ENCODE data around the gene RBBP8NL.

RBBP8NL gene

DNA sequence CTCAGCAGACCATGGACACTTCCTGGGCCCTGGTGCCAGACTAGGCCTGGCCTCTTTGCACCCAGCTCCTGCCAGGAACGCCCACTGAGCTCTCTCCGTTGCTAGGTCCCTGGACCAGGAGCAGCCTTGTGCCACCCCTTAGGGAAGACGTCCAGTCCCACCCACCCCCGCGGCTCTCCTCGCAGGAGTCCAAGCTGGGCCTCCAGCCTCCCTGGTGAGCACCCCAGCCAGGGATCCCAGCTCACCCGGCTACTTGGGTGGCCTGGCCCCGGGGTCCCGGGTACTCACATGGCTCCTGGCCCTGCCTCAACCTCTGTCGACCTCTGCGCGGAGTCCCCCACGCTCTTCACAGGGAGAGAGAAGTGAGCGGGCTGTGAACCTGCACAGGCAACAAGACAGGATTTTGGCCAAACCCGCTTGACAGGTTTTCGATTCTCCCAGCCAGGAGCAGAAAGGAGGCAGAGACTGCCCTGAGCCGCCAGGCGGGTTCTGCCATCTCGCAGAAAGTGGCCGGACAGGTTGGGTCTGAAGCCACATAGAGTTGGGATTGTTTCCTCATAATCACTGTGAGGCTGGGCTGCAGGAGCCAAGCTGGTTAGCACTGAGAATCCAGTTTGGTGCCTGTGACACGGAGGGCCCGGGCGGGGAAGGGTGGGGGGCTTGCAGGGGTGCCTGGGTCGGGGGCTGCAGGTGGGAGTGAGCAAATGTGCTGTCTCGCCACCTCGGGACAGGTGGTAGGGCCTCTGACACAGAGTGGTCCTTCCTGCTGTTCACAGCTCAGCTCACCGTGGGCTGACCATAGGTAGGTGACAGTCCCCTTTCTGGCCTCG, at the start of gene RBBP8NL:
Gene RBBP8NL (minus strand): TSS at position 368 of the 830 bp plus-strand sequence. CDS start 7,892 bp downstream, outside the sequence.
- no peak for DNase-seq (ENCODE audit: low read depth in 2 of 2)

DNA sequence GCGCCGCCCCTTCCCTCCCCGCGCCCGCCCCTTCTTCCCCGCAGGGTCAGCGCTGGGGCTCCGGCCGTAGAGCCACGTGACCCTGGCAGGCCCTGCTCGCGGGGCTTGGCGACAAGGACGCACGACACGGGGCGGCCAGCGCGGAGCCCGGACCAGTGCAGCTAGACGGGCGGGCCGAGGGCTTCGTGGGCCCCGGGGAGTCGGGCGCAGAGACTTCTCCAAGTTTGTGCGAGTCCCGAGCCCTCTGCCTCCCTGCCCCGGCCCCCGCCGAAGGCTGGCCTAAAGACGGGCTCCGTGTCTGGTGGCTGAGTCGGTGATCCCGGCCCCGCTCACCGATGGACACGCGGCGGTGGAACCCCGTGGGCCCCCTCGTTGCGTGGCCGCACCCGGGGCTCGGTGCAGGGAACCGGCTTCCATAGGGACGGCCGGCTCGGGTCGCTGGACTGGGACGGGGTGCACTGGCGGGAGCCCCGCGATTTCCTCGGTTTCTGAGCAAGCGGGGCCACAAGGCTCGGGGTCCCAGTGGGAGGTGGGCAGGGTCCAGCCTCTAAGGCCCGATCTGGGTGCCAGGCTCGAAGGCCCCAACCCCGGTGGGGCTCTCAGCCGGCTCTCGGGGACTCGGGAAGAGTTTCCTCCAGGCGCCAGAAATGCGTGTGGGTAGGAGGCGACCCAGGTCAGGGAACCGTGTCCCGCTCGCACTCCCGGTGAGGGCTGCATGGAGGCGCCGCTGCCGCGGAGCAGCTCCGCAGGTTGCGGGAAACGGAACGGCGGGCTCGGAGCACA, 48.9 kb upstream of the RBBP8NL start:
- no peak for DNase-seq (ENCODE audit: low read depth in 2 of 2)

- DNase-seq (ENCODE audit: low read depth in 2 of 2): no peak
These were observed 48.4 kb upstream of the RBBP8NL start, which contains the start of gene GATA5 for GRCh38 chr20:62475772-62476055. TSS of gene GATA5 (minus strand) at chr20:62475995. CDS start at chr20:62475521, 474 bp downstream.

DNA sequence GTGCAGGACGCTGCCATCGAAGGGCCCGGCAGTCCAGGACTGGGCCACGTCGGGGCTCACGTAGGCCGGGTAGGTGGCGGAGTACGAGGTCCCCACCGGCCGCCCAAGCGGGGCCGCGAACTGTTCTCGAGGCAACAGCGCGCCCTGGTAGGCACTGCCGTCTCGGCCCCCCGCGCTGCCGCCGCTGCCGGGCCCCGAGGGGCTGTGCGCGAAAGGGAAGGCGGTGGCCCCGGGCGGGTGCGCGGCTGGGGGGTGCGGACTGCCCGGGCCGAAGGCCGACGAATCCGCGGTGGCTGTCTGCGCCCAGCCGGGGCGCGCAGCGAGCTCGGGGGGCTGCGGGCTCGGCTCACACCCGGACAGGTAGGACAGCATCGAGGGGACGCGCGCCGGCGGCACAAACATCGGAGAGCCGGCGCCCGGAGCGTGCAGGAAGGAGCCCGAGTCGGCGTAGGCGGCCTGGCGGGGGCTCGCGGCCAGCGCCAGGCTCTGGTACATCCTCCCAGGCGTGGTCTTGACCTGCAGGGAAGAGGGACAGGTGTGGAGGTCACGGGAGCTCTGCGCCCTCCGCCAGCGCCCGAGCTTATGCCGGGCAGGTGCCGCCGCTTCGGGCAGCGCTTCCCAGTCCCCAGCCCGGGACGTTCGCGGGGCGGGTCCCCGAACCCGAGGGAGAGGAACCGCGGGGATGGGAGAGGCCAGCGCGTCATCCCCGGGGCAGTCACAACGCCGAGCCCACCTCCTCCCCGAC, 47.9 kb upstream of the RBBP8NL start:
- no peak for DNase-seq (ENCODE audit: low read depth in 2 of 2)

- DNase-seq (ENCODE audit: low read depth in 2 of 2): no peak
These were observed 47.3 kb upstream of the RBBP8NL start for GRCh38 chr20:62474604-62475026.

DNA sequence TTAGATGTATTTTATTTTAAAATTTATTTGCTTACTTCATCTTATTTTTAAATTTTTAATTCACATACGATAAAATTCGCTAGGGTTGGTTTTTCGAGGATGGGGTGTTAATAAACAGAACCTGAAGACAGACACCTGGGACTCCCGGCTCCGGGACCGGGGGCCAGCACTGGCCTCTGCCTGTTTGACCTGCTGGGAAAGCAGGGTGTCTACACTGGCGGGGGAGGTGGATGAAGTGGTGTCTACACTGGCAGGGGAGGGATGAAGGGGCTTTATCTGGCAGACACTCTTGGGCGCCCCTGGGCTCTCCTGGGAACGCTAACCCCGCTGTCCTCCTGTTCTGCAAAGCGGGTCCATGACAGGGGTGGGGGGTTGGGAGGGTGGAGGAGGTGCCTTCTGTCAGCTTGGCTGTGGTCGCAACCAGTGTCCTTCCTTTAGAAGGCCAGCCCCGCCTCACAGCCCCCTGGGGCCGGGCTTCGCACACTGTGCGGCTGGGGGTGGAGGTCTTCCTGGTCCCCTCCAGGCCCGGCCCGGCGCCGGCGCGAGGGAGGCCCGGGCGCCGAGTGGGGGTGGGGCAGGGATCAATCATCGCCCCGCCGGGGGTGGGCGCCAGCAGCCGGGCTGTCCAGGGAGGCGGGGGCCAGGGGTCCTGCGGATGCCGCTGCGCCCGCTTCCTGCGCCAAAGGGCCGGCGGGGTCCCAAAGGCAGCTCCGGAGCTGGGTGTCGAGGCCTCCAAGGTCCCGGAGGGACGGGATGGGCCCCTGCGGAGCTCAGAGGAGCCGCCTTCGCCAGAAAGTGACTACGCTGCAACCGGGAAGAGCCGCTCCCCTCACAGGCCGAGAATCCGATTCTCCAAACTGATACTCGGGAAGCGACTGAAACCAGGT, 46.6 kb upstream of the RBBP8NL start:
- no peak for DNase-seq (ENCODE audit: low read depth in 2 of 2)

GRCh38 chr20:62472941-62473585, 45.7 kb upstream of the RBBP8NL start:
- DNase-seq (ENCODE audit: low read depth in 2 of 2): no peak

GRCh38 chr20:62472138-62472940, 45.0 kb upstream of the RBBP8NL start:
- DNase-seq (ENCODE audit: low read depth in 2 of 2): no peak

GRCh38 chr20:62470459-62470858, 43.1 kb upstream of the RBBP8NL start:
- no peak for DNase-seq (ENCODE audit: low read depth in 2 of 2)

GRCh38 chr20:62470001-62470400, 42.7 kb upstream of the RBBP8NL start:
- DNase-seq (ENCODE audit: low read depth in 2 of 2): no peak

DNA sequence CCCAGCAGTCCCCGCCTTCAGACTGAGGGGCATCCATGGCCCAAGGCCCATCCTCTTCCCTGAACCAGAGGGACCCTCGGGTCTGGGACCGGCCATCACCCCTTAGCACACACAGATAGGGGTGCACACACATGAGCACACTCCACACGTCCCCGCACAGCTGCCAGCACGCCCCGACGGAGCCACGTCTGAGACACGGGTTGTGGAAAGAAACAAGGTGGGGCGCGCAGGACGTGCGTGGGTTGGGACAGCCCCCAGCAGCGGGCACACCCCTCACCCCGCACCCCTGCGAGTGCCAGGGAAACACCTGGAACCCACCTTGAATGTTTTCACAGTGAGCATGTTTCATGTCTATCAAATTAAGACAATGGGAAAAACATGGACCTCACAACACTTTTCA, 42.0 kb upstream of the RBBP8NL start:
- DNase-seq (ENCODE audit: low read depth in 2 of 2): no peak

DNA sequence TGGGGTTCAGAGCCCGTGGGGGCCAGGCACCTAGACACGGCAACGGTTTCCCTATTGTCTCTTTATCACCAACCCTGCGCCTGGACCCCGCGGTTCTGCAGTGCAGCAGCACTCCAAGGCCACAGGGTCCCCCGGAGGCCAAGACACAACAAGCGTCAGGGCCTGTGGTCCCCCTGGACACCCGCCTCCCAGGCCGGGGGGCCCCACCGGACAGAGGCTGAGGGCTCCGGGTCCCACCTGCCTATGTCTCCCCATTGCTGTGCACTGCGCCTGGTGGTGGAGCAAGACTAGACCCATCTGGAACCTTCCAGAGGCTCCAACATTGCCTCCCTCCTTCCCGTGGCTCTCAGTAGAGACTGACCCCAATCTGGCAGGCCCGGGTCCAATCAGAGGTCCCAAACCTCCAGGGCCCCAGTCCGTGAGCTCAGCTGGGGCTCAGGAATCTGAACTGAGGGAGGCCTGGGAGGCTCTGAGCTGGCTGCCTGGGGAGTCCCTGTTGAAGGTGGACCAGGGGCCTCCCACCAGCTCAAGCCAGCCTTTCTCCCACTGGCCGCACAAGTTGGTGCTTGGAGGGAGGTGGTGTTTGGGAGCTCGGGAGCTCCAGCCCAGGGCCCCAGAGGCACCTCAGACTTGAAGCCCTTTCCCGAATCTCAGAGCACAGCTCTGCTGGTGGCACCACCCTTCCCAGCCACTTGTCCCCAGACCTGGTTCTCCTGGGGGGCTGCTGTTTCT, 39.6 kb upstream of the RBBP8NL start:
- no peak for DNase-seq (ENCODE audit: low read depth in 2 of 2)

GRCh38 chr20:62466072-62466760, 38.9 kb upstream of the RBBP8NL start:
- no peak for DNase-seq (ENCODE audit: low read depth in 2 of 2)

- DNase-seq (ENCODE audit: low read depth in 2 of 2): no peak
These were observed 37.7 kb upstream of the RBBP8NL start for GRCh38 chr20:62464990-62465389.

DNA sequence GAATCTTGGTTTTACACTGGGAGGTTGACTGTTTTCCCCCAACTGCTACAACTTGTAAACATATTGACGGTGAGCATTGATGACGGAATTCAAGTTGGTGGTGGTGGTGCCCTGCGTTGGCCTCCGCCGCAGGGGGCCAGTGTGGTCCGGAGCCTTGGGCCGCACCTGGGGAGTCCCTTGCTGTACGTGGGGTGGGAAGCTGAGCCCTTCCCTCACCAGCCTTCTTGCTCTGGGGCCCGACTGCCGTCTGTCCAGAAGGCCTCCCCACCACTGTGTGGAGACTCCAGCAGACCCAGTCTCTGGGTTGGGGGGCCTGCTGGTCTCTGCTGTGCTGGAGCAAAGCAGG, 37.1 kb upstream of the RBBP8NL start:
- DNase-seq (ENCODE audit: low read depth in 2 of 2): no peak

- no peak for DNase-seq (ENCODE audit: low read depth in 2 of 2)
These were observed 36.5 kb upstream of the RBBP8NL start for GRCh38 chr20:62463651-62464424.

- DNase-seq (ENCODE audit: low read depth in 2 of 2): no peak
These were observed 35.7 kb upstream of the RBBP8NL start for GRCh38 chr20:62462976-62463592.

DNA sequence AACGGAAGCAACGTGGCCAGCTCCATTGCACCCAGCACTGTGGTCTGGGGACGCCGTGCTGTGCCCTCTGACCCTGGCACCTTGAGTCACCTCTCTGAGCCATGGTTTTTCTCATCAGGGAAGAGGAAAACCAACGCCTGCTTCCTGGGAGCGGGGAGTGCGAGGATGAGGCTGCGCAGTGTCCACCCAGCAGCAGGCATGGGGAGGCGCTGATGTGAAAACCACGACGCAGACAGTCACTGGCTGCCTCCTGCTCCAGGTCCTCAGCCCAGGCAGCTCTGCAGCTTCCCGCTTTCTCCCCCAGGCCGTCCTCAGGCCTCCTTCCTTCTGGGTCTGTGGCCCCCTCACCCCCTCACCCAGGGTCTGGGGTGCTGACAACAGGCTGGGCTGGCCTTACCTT, 34.5 kb upstream of the RBBP8NL start:
- no peak for DNase-seq (ENCODE audit: low read depth in 2 of 2)

All from stimulated activated CD4-positive, alpha-beta T cell treated with anti-CD3 and anti-CD28 coated beads, Interleukin-1b, Interleukin-23, amount 100 ng/mL, for 1 hour (primary cell).